ENCODE measurements around the gene SDF4. TPM values are rescaled to one million over a fixed set of nuclear protein-coding genes. Genes with fewer than 3 reads are reported as not detected.

Gene SDF4
- total and polyA plus RNA-seq, 2 experiments from 2014 or later = 45.0 to 62.6 TPM

DNA sequence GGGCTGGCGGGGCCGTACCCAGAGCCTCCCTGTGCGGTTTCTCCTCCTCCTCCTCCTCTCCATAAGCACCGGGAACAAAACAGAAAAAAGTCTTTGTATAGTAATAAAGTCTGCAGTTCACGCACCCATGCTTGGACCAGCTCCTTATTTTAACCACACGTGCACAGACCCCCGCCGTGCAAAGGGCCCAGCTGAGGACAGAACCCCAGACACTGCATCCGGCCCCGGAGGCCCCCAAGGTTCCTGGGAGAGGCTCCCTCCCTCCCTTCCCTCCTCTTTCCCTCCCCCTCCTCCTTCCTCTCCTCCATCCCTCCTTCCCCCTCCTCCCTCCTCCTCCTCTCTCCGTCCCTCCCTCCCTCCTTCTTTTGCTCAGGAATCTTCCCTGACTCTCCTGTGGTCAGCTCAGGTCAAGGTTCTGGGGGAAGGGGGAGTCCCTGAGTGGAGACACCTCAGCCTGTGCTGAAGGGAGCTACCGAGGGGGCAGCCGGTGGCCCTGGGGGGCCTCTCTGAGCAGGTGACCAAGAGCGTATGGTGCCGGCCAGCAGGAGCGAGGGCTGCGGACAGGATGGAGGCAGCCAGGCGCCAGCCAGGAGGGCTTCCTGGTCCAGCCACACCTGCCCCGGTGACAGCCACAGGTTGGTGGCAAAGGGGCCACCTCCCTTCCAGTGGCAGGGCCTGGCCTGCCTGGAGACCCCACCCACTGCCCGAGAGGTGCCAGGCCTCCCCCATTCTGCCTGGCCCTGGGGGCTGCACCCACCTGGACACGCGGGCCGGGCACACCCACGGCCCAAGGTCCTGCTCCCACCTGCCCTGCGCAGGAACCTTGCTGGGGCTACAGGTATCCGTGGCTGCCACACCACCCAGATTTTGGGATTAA is 61.3 kb downstream of the SDF4 start:
- DNase-seq (ENCODE audit: low spot score) (no peak), ATAC-seq (no peak)
- no peak overlapping the region for H3K27ac Mint-ChIP-seq
- Histone ChIP-seq H3K27me3 (ENCODE audit: insufficient read depth) (no peaks in the 10 kb centered on the region), H4K20me1 (replicated peaks; ENCODE audit: insufficient read depth) (no peaks in the 10 kb centered on the region), H3K4me2 (no peak overlapping the region), H3F3A (replicated peaks; ENCODE audit: low read depth) (0 out of 2 replicates have a peak, but pooled peaks cover 4% of the 10 kb centered on the region), H3K4me3 (no peak overlapping the region), H3K79me2 (replicated peaks; ENCODE audit: insufficient read depth) (peaks cover 4% of the 10 kb centered on the region; the same call in 1 of the 2 replicates), H3K27ac (ENCODE audit: low read depth) (no peak overlapping the region), H3K9me2 (ENCODE audit: insufficient read depth) (no peaks in the 10 kb centered on the region), H2AFZ (no peak overlapping the region), H3K4me1 (ENCODE audit: insufficient read depth) (peaks cover 5% of the 10 kb centered on the region; the same call in 1 of the 2 replicates), H3K36me3 (ENCODE audit: insufficient read depth) (no peaks in the 10 kb centered on the region)
- H3K4me1 Mint-ChIP-seq = peaks cover 18% of the 10 kb centered on the region
- H3K36me3 Mint-ChIP-seq (ENCODE audit: low read depth) = no peaks in the 10 kb centered on the region
- H3K4me3 Mint-ChIP-seq = no peak overlapping the region; the same call in 2 of the 3 replicates
- peaks cover 11% of the 10 kb centered on the region for H3K27me3 Mint-ChIP-seq (ENCODE audit: insufficient read depth, low read depth, poor library complexity)
- TF ChIP-seq NANOG (IDR thresholded peaks at IDR 0.05; ENCODE audit: borderline replicate concordance) (no peak), EZH2phosphoT487 (IDR thresholded peaks at IDR 0.05; ENCODE audit: unreplicated experiment) (no peak), STAT1 (IDR thresholded peaks at IDR 0.05; ENCODE audit: unreplicated experiment) (no peak), ZNF114 (CRISPR knock-in tag; IDR thresholded peaks at IDR 0.05) (no peak), ETS1 (IDR thresholded peaks at IDR 0.05) (no peak), ZNF331 (CRISPR knock-in tag; IDR thresholded peaks at IDR 0.05; ENCODE audit: low read depth) (no peak), POLR2AphosphoS5 (IDR thresholded peaks at IDR 0.05; ENCODE audit: low read depth) (no peak), JUNB (IDR thresholded peaks at IDR 0.05; ENCODE audit: unreplicated experiment) (no peak), EZH2 (IDR thresholded peaks at IDR 0.05; ENCODE audit: low read depth, unreplicated experiment) (no peak), CREB1 (CRISPR knock-in tag; IDR thresholded peaks at IDR 0.05; ENCODE audit: low read depth) (no peak), ZNF462 (CRISPR knock-in tag; IDR thresholded peaks at IDR 0.05) (no peak)
- TF ChIP-seq, protein P1, sequence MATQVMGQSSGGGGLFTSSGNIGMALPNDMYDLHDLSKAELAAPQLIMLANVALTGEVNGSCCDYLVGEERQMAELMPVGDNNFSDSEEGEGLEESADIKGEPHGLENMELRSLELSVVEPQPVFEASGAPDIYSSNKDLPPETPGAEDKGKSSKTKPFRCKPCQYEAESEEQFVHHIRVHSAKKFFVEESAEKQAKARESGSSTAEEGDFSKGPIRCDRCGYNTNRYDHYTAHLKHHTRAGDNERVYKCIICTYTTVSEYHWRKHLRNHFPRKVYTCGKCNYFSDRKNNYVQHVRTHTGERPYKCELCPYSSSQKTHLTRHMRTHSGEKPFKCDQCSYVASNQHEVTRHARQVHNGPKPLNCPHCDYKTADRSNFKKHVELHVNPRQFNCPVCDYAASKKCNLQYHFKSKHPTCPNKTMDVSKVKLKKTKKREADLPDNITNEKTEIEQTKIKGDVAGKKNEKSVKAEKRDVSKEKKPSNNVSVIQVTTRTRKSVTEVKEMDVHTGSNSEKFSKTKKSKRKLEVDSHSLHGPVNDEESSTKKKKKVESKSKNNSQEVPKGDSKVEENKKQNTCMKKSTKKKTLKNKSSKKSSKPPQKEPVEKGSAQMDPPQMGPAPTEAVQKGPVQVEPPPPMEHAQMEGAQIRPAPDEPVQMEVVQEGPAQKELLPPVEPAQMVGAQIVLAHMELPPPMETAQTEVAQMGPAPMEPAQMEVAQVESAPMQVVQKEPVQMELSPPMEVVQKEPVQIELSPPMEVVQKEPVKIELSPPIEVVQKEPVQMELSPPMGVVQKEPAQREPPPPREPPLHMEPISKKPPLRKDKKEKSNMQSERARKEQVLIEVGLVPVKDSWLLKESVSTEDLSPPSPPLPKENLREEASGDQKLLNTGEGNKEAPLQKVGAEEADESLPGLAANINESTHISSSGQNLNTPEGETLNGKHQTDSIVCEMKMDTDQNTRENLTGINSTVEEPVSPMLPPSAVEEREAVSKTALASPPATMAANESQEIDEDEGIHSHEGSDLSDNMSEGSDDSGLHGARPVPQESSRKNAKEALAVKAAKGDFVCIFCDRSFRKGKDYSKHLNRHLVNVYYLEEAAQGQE (IDR thresholded peaks at IDR 0.05; ENCODE audit: unreplicated experiment) = no peak
- TF ChIP-seq, protein P2, sequence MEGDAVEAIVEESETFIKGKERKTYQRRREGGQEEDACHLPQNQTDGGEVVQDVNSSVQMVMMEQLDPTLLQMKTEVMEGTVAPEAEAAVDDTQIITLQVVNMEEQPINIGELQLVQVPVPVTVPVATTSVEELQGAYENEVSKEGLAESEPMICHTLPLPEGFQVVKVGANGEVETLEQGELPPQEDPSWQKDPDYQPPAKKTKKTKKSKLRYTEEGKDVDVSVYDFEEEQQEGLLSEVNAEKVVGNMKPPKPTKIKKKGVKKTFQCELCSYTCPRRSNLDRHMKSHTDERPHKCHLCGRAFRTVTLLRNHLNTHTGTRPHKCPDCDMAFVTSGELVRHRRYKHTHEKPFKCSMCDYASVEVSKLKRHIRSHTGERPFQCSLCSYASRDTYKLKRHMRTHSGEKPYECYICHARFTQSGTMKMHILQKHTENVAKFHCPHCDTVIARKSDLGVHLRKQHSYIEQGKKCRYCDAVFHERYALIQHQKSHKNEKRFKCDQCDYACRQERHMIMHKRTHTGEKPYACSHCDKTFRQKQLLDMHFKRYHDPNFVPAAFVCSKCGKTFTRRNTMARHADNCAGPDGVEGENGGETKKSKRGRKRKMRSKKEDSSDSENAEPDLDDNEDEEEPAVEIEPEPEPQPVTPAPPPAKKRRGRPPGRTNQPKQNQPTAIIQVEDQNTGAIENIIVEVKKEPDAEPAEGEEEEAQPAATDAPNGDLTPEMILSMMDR (conservative IDR thresholded peaks at IDR 0.05; ENCODE audit: low read depth in 2 of 2) = no peak
- H3K9me3 Mint-ChIP-seq = no peaks in the 10 kb centered on the region
